HG03439 (cell line): ENCODE data around the gene MORN3.

Experiments used
- ATAC-seq: cut with Tn5 transposase; IDR thresholded peaks from one replicate; pipeline ENCODE4 v1.9.1; 2021; ENCODE audit warnings: mild to moderate bottlenecking, moderate library complexity; ENCODE audit not compliant: unreplicated experiment

The MORN3 gene

GRCh38 chr12:121608301-121608700 is 61.2 kb downstream of the MORN3 start:
- ATAC-seq = no peak

GRCh38 chr12:121603581-121603980 is 65.9 kb downstream of the MORN3 start:
- no peak for ATAC-seq

GRCh38 chr12:121602766-121603165 is 66.7 kb downstream of the MORN3 start:
- ATAC-seq = no peak

- no peak for ATAC-seq
These were observed 68.6 kb downstream of the MORN3 start for GRCh38 chr12:121600702-121601336.
